GM23248 (cell line): ENCODE results near the gene FTL.

Experiments
- EZH2 ChIP-seq: fragments of 200-600 bp; sonication (generic); IDR thresholded peaks from 2 replicates; pipeline ENCODE4 v1.6.1; 2018; ENCODE audit warnings: antibody characterized with exemption, mild to moderate bottlenecking; ENCODE audit not compliant: insufficient read depth, poor library complexity, severe bottlenecking
- EZH2phosphoT487 ChIP-seq: fragments of 200-600 bp; sonication (generic); IDR thresholded peaks from 2 replicates; pipeline ENCODE4 v1.6.1; 2018; ENCODE audit warnings: antibody characterized with exemption, moderate library complexity, mild to moderate bottlenecking, low read depth; ENCODE audit not compliant: insufficient read depth

GRCh38 chr19:48991011-48991609 lies 26.0 kb downstream of the FTL start:
- no peak for TF ChIP-seq EZH2
- TF ChIP-seq EZH2phosphoT487, result no peak
